Activated CD4-positive, alpha-beta memory T cell treated with anti-CD3 and anti-CD28 coated beads for 36 hours (primary cell): ENCODE data around the gene XPR1. TPM values are rescaled to one million over a fixed set of nuclear protein-coding genes. Genes with fewer than 3 reads are reported as not detected.

Experiments used
- CTCF ChIA-PET: fragments of 350-600 bp; sonication (Branson Sonifier 250); formaldehyde crosslinking; loops from one replicate; lab custom pipeline; 2021; ENCODE audit warnings: antibody characterized with exemption, inconsistent platforms; lab: Charles Lee
- POLR2A ChIA-PET: fragments of 350-600 bp; sonication (Branson Sonifier 250); formaldehyde crosslinking; loops from one replicate; lab custom pipeline; 2021; ENCODE audit warnings: antibody characterized with exemption; lab: Charles Lee
- DNase-seq: peaks from one replicate; pipeline ENCODE4 v3.0.0-alpha.2; 2020
- H3K27ac Mint-ChIP-seq: one replicate; pipeline ENCODE4 v1.8.0; 2021; ENCODE audit warnings: mixed read lengths
- H3K27me3 Mint-ChIP-seq: one replicate; pipeline ENCODE4 v1.8.0; 2021; ENCODE audit warnings: mixed read lengths
- H3K36me3 Mint-ChIP-seq: one replicate; pipeline ENCODE4 v1.8.0; 2021; ENCODE audit warnings: mixed read lengths
- H3K4me1 Mint-ChIP-seq: one replicate; pipeline ENCODE4 v1.8.0; 2021; ENCODE audit warnings: low read depth, mixed read lengths
- H3K4me3 Mint-ChIP-seq: one replicate; pipeline ENCODE4 v1.8.0; 2021; ENCODE audit warnings: mild to moderate bottlenecking, mixed read lengths
- H3K9me3 Mint-ChIP-seq: one replicate; pipeline ENCODE4 v1.8.0; 2021; ENCODE audit warnings: mixed read lengths
- intact Hi-C: fragments of 100-400 bp; cut with micrococcal nuclease; formaldehyde crosslinking; loops from one replicate; pipeline ENCODE4 v1.15.1; 2023
- total RNA-seq, 2 experiments: library from RNA; stranded (reverse); gene quantifications; one replicate each; pipeline ENCODE4 v1.2.3, GENCODE V29; 2021

The XPR1 gene
- total RNA-seq, 2 experiments from 2014 or later, result 17.9 to 18.4 TPM

DNA sequence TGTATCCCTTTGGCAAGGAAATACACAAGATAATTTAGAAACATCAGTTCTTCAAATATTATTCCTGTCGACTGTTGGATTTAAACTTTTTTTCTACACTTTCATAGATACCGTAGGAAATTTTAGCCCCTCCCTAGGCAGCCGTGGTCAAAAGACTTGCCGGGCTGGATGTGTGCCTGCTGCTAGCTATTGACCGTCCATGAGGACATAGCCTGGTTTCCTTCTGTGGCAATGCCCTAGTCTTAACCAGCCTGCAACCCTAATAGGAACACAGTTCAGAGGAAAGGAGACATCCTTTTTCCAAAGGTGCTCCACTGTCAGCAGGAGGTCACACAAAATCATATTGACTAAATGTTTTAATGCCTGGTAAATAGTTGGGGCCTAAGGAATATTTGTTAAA lies 260.4 kb downstream of the XPR1 start:
- Mint-ChIP-seq H3K27ac (no peak overlapping the region), H3K9me3 (no peaks in the 10 kb centered on the region), H3K4me3 (no peak overlapping the region), H3K27me3 (no peaks in the 10 kb centered on the region), H3K36me3 (peaks cover 6% of the 10 kb centered on the region), H3K4me1 (no peaks in the 10 kb centered on the region)
- intact Hi-C loops, result no loop called here
- ChIA-PET CTCF (no interaction called here), POLR2A (no interaction called here)
- no peak for DNase-seq

- DNase-seq, result no peak
- intact Hi-C loops, result no loop called here
- Mint-ChIP-seq H3K27me3 (no peaks in the 10 kb centered on the region), H3K27ac (no peak overlapping the region), H3K4me1 (no peaks in the 10 kb centered on the region), H3K9me3 (no peaks in the 10 kb centered on the region), H3K4me3 (no peak overlapping the region), H3K36me3 (peaks cover 6% of the 10 kb centered on the region)
- ChIA-PET CTCF (no interaction called here), POLR2A (no interaction called here)
Measured at GRCh38 chr1:180892675-180893074, 260.9 kb downstream of the XPR1 start.

DNA sequence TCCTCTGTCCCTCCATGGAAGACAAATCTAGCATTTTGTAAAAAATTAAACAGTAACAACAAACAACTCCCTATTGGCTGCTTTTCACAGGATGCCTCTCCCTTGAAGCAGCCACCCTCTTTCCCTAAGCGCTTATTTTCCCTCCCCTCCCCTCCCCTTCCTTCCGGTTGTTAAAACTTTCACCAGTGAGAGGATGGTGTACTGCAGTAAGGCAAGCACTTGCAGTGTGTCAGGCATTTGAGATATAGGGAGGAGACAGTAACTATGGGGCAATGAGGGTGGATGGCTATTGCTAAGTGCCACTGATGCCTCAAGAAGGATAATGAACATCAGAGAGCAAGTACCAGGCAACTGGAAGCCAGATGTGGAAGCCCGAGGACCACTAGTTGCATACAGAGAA lies 261.8 kb downstream of the XPR1 start:
- peaks cover 6% of the 10 kb centered on the region for H3K36me3 Mint-ChIP-seq
- no peaks in the 10 kb centered on the region for H3K27me3 Mint-ChIP-seq
- H3K27ac Mint-ChIP-seq, result no peak overlapping the region
- ChIA-PET CTCF (no interaction called here), POLR2A (no interaction called here)
- intact Hi-C loops, result no loop called here
- no peak for DNase-seq
- no peaks in the 10 kb centered on the region for H3K4me1 Mint-ChIP-seq
- no peak overlapping the region for H3K4me3 Mint-ChIP-seq
- no peaks in the 10 kb centered on the region for H3K9me3 Mint-ChIP-seq

DNA sequence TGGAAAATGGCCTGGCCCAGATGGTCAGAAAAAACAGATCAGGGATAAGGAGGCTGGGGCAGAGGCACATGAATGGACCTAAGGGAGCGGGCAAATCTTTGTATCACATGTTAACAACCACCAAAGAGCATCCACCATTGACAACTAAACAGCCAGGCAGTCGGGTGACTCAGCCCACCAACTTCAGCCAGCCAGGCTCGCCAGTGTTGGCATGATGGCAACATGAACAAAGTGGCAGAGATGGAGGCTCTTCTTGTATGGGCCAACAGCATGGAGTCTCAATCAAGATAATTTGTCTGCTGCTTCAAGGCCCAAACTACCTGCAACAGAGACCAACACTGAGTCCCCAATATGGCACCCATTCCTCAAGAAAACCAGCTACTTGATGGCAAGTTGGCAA lies 264.3 kb downstream of the XPR1 start:
- intact Hi-C loops, result no loop called here
- no peak for DNase-seq
- Mint-ChIP-seq H3K27me3 (peaks cover 1% of the 10 kb centered on the region), H3K9me3 (no peaks in the 10 kb centered on the region), H3K4me1 (no peaks in the 10 kb centered on the region), H3K27ac (no peak overlapping the region), H3K4me3 (no peak overlapping the region), H3K36me3 (peaks cover 6% of the 10 kb centered on the region)
- ChIA-PET POLR2A (no interaction called here), CTCF (no interaction called here)

GRCh38 chr1:180898441-180899219 lies 266.8 kb downstream of the XPR1 start:
- H3K27me3 Mint-ChIP-seq, result peaks cover 3% of the 10 kb centered on the region
- no peak for DNase-seq
- intact Hi-C loops, result no loop called here
- ChIA-PET CTCF (no interaction called here), POLR2A (no interaction called here)
- no peaks in the 10 kb centered on the region for H3K4me1 Mint-ChIP-seq
- peaks cover 6% of the 10 kb centered on the region for H3K36me3 Mint-ChIP-seq
- no peaks in the 10 kb centered on the region for H3K9me3 Mint-ChIP-seq
- no peak overlapping the region for H3K27ac Mint-ChIP-seq
- H3K4me3 Mint-ChIP-seq, result no peak overlapping the region

- ChIA-PET CTCF (no interaction called here), POLR2A (no interaction called here)
- Mint-ChIP-seq H3K4me3 (no peak overlapping the region), H3K4me1 (no peaks in the 10 kb centered on the region), H3K36me3 (peaks cover 6% of the 10 kb centered on the region), H3K9me3 (no peaks in the 10 kb centered on the region), H3K27me3 (peaks cover 3% of the 10 kb centered on the region), H3K27ac (no peak overlapping the region)
- DNase-seq, result no peak
- intact Hi-C loops, result no loop called here
Measured at GRCh38 chr1:180899262-180899661, 267.4 kb downstream of the XPR1 start.

DNA sequence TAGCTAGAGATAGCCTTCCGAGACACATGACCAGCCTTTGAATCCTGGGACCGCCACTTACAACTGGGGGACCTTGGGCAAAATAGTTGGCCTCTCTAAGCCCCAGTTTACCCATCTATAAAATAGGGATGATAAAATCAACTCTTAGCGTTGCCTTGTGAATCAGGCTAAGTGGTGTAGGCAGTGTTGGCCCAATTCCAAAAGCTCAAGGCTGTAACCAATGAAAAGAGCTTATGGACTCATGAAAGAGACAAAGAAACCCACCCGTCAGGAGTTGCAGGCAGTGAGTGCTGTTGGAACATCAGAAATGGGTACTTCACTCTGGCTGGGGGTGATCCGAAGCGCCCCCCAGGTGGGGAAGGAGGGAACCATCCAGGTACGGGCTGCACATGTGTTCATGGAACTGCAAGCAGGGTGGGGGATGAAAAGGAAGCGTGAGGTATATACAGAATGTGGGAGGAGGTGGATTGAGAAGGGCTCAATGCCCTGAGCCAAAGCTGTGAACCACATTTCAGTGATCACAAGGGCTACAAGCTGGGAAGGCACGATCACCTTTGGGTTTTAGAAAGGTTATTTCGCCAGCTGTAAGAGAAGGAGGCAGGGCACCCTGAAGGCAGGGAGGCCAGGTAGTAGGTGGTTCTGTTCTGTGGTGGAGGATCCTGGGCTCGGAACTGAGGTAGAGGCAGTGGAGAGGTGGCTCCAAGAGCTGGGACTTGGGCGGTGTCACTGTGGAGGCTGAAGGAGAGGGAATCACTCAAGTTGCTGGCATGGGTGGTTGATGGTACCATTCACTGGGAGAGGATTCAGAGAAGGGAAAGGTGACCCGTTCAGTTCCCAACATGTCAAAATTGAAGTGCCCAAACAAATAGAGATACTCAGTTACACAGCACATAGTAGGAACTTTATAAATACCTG lies 269.5 kb downstream of the XPR1 start:
- POLR2A ChIA-PET, result no interaction called here
- Mint-ChIP-seq H3K4me1 (no peaks in the 10 kb centered on the region), H3K9me3 (peaks cover 3% of the 10 kb centered on the region), H3K27ac (no peak overlapping the region), H3K27me3 (peaks cover 3% of the 10 kb centered on the region), H3K36me3 (no peaks in the 10 kb centered on the region), H3K4me3 (no peak overlapping the region)
- DNase-seq, result no peak
- intact Hi-C loops, result no loop called here
- CTCF ChIA-PET, result interaction anchor here (1.5 kb wide), 1 partner anchor 19 kb away, joined by 3 read pairs; no protein-coding TSS in a partner anchor

GRCh38 chr1:180902541-180902940 lies 270.7 kb downstream of the XPR1 start:
- Mint-ChIP-seq H3K27ac (no peak overlapping the region), H3K9me3 (peaks cover 3% of the 10 kb centered on the region), H3K36me3 (no peaks in the 10 kb centered on the region), H3K4me3 (no peak overlapping the region), H3K27me3 (peaks cover 6% of the 10 kb centered on the region), H3K4me1 (no peaks in the 10 kb centered on the region)
- intact Hi-C loops, result no loop called here
- POLR2A ChIA-PET, result interaction anchor here (0.6 to 1.3 kb wide), 2 partner anchors 331 to 387 kb away, joined by 3 read pairs; no protein-coding TSS in a partner anchor
- DNase-seq, result no peak
- CTCF ChIA-PET, result interaction anchor here (1.5 kb wide), 1 partner anchor 21 kb away, joined by 3 read pairs; no protein-coding TSS in a partner anchor

- Mint-ChIP-seq H3K9me3 (peaks cover 3% of the 10 kb centered on the region), H3K4me1 (peaks cover 6% of the 10 kb centered on the region), H3K36me3 (no peaks in the 10 kb centered on the region), H3K4me3 (no peak overlapping the region), H3K27ac (no peak overlapping the region), H3K27me3 (peaks cover 13% of the 10 kb centered on the region)
- intact Hi-C loops, result no loop called here
- ChIA-PET POLR2A (no interaction called here), CTCF (no interaction called here)
- no peak for DNase-seq
Measured at GRCh38 chr1:180905927-180906326, 274.1 kb downstream of the XPR1 start.

- POLR2A ChIA-PET, result no interaction called here
- Mint-ChIP-seq H3K4me3 (no peak overlapping the region), H3K36me3 (no peaks in the 10 kb centered on the region), H3K27me3 (peaks cover 17% of the 10 kb centered on the region), H3K27ac (no peak overlapping the region), H3K9me3 (peaks cover 3% of the 10 kb centered on the region), H3K4me1 (peaks cover 6% of the 10 kb centered on the region)
- intact Hi-C loops, result no loop called here
- CTCF ChIA-PET, result no interaction called here
- no peak for DNase-seq
Measured at GRCh38 chr1:180906511-180906910, 274.7 kb downstream of the XPR1 start.

- H3K9me3 Mint-ChIP-seq, result peaks cover 3% of the 10 kb centered on the region
- CTCF ChIA-PET, result no interaction called here
- H3K4me3 Mint-ChIP-seq, result no peak overlapping the region
- intact Hi-C loops, result no loop called here
- peaks cover 23% of the 10 kb centered on the region for H3K27me3 Mint-ChIP-seq
- H3K27ac Mint-ChIP-seq, result no peak overlapping the region
- H3K36me3 Mint-ChIP-seq, result no peaks in the 10 kb centered on the region
- no peak for DNase-seq
- peaks cover 6% of the 10 kb centered on the region for H3K4me1 Mint-ChIP-seq
- POLR2A ChIA-PET, result no interaction called here
Measured at GRCh38 chr1:180907313-180908055, 275.7 kb downstream of the XPR1 start.
